PC-3 (cell line): ENCODE measurements around the gene GNAT3. TPM values are rescaled to one million over a fixed set of nuclear protein-coding genes. Genes with fewer than 3 reads are reported as not detected.
A peak's percentile ranks its signal among the peaks of the same experiment; 100 is the strongest.

Experiments
- ATAC-seq: fragments of 200-7000 bp; cut with Tn5 transposase; 2 replicates; pipeline ENCODE4 v1.9.1; 2020; ENCODE audit warnings: mild to moderate bottlenecking, moderate library complexity
- BruUV-seq: library from RNA; stranded (reverse); fragments of 400-500 nt; replicated peaks from 2 replicates; lab custom pipeline; 2021; lab: Mats Ljungman, UMichigan
- CTCF ChIA-PET: fragments of 300-600 bp; sonication (Branson Sonifier 250); formaldehyde crosslinking; loops from one replicate; lab custom pipeline; 2022; ENCODE audit warnings: antibody characterized with exemption; lab: Charles Lee
- POLR2A ChIA-PET: fragments of 300-600 bp; sonication (Branson Sonifier 250); formaldehyde crosslinking; loops from one replicate; lab custom pipeline; 2022; ENCODE audit warnings: antibody characterized with exemption; ENCODE audit not compliant: unreplicated experiment; lab: Charles Lee
- DNase-seq: peaks from one replicate; pipeline ENCODE4 v3.0.0-alpha.2; 2015
- H2AFZ ChIP-seq: fragments of 300-600 bp; sonication (generic); 2 replicates; pipeline ENCODE4 v1.6.0; 2016; ENCODE audit warnings: antibody characterized with exemption, low read length
- H3F3A ChIP-seq: fragments of 300-600 bp; sonication (generic); one replicate; pipeline ENCODE4 v1.6.0; 2017; ENCODE audit warnings: antibody characterized with exemption, low read length, control low read depth, mild to moderate bottlenecking; ENCODE audit not compliant: unreplicated experiment
- H3K27ac ChIP-seq: fragments of 300-600 bp; sonication (generic); 2 replicates; pipeline ENCODE4 v1.5.1; 2016; ENCODE audit warnings: mild to moderate bottlenecking, low read length
- H3K27me3 ChIP-seq: fragments of 300-600 bp; sonication (generic); 2 replicates; pipeline ENCODE4 v1.6.1; 2016; ENCODE audit warnings: low read length, mixed read lengths
- H3K36me3 ChIP-seq: fragments of 300-600 bp; sonication (generic); 2 replicates; pipeline ENCODE4 v1.6.1; 2016; ENCODE audit warnings: low read depth, mixed run types, low read length, mixed read lengths
- H3K4me1 ChIP-seq: fragments of 300-600 bp; sonication (generic); 2 replicates; pipeline ENCODE4 v1.5.1; 2016; ENCODE audit warnings: low read length; ENCODE audit not compliant: insufficient read depth
- H3K4me2 ChIP-seq: fragments of 300-600 bp; sonication (generic); 2 replicates; pipeline ENCODE4 v1.6.0; 2016; ENCODE audit warnings: low read length
- H3K4me3 ChIP-seq: fragments of 300-600 bp; sonication (generic); 2 replicates; pipeline ENCODE4 v1.5.1; 2016; ENCODE audit warnings: mild to moderate bottlenecking, low read length, mixed read lengths
- H3K79me2 ChIP-seq: fragments of 300-600 bp; sonication (generic); 2 replicates; pipeline ENCODE4 v1.6.1; 2017; ENCODE audit warnings: low read length, mixed read lengths
- H3K9ac ChIP-seq: fragments of 300-600 bp; sonication (generic); 2 replicates; pipeline ENCODE4 v1.6.0; 2016; ENCODE audit warnings: mild to moderate bottlenecking, low read length
- H3K9me2 ChIP-seq: fragments of 300-600 bp; sonication (generic); replicated peaks from 2 replicates; pipeline ENCODE4 v1.6.1; 2016; ENCODE audit warnings: mixed run types, low read length, mixed read lengths
- H3K9me3 ChIP-seq: fragments of 300-600 bp; sonication (generic); 2 replicates; pipeline ENCODE4 v1.6.1; 2016; ENCODE audit warnings: low read length, mixed read lengths
- H4K20me1 ChIP-seq: fragments of 300-600 bp; sonication (generic); 2 replicates; pipeline ENCODE4 v1.6.1; 2016; ENCODE audit warnings: low read length, mixed read lengths
- CTCF ChIP-seq: fragments of 300-600 bp; sonication (generic); conservative IDR thresholded peaks from 2 replicates; pipeline ENCODE4 v1.5.1; 2017; ENCODE audit warnings: antibody characterized with exemption, low read depth, mild to moderate bottlenecking, low read length
- EZH2 ChIP-seq: fragments of 300-600 bp; sonication (generic); IDR thresholded peaks from one replicate; pipeline ENCODE4 v1.6.1; 2017; ENCODE audit warnings: antibody characterized with exemption, mild to moderate bottlenecking, low read length; ENCODE audit not compliant: unreplicated experiment
- EZH2phosphoT487 ChIP-seq: fragments of 300-600 bp; sonication (generic); IDR thresholded peaks from 2 replicates; pipeline ENCODE4 v1.6.1; 2018; ENCODE audit warnings: mild to moderate bottlenecking, antibody characterized with exemption, low read length, borderline replicate concordance
- intact Hi-C: fragments of 100-400 bp; cut with micrococcal nuclease; formaldehyde crosslinking; loops from 2 replicates; pipeline ENCODE4 v1.9.0; 2023
- total RNA-seq: library from RNA; depleted of rRNA; stranded (reverse); fragments of >200 nt; gene quantifications from 2 replicates; pipeline ENCODE4 v1.2.3, GENCODE V29; 2014

Gene GNAT3
- total RNA-seq, 1 experiment from 2014 or later, result not detected

GRCh38 chr7:80467069-80467468 lies 44.8 kb downstream of the GNAT3 start:
- no peaks in the 10 kb centered on the region for H3K79me2 ChIP-seq
- no peaks in the 10 kb centered on the region for H3K27me3 ChIP-seq
- H3K27ac ChIP-seq, result peak overlapping the region; percentile 75
- BruUV-seq, result no TSS peak
- CTCF ChIA-PET, result no interaction called here
- POLR2A ChIA-PET, result no interaction called here
- no peaks in the 10 kb centered on the region for H3K9me2 ChIP-seq
- no peaks in the 10 kb centered on the region for H3K36me3 ChIP-seq
- peaks cover 36% of the 10 kb centered on the region for H3K4me1 ChIP-seq
- no peak overlapping the region for H2AFZ ChIP-seq
- peak; percentile 94 for ATAC-seq
- H3F3A ChIP-seq, result no peaks in the 10 kb centered on the region
- DNase-seq, result peak; percentile 88
- no peaks in the 10 kb centered on the region for H3K9me3 ChIP-seq
- H4K20me1 ChIP-seq, result no peaks in the 10 kb centered on the region
- 0 out of 2 replicates have a peak overlapping the region, but pooled peaks have one; percentile 6 for H3K4me3 ChIP-seq
- peak overlapping the region; percentile 42 for H3K9ac ChIP-seq
- intact Hi-C loops, result loop anchor here (5.0 kb wide), 1 partner anchor 40 kb away; no protein-coding TSS in a partner anchor
- H3K4me2 ChIP-seq, result peak overlapping the region; percentile 73
- TF ChIP-seq EZH2, result no peak
- TF ChIP-seq EZH2phosphoT487, result no peak
- TF ChIP-seq CTCF, result no peak

- ChIA-PET POLR2A (no interaction called here), CTCF (no interaction called here)
- Histone ChIP-seq H3K27ac (peak overlapping the region; percentile 75), H3K9me3 (no peaks in the 10 kb centered on the region), H3K4me1 (peaks cover 36% of the 10 kb centered on the region), H2AFZ (no peak overlapping the region), H3K4me2 (peak overlapping the region; percentile 73), H3K9me2 (no peaks in the 10 kb centered on the region), H3K4me3 (no peak overlapping the region), H3K27me3 (no peaks in the 10 kb centered on the region), H3K9ac (0 out of 2 replicates have a peak overlapping the region, but pooled peaks have one; percentile 12), H3F3A (no peaks in the 10 kb centered on the region), H4K20me1 (no peaks in the 10 kb centered on the region), H3K36me3 (no peaks in the 10 kb centered on the region), H3K79me2 (no peaks in the 10 kb centered on the region)
- intact Hi-C loops, result loop anchor here (5.0 kb wide), 1 partner anchor 41 kb away; no protein-coding TSS in a partner anchor
- DNase-seq, result no peak
- peak; percentile 21 for ATAC-seq
- no TSS peak for BruUV-seq
- TF ChIP-seq EZH2, result no peak
- TF ChIP-seq EZH2phosphoT487, result no peak
- no peak for TF ChIP-seq CTCF
These were observed 45.2 kb downstream of the GNAT3 start for GRCh38 chr7:80466636-80467035.

- peaks cover 31% of the 10 kb centered on the region for H3K4me1 ChIP-seq
- BruUV-seq, result no TSS peak
- CTCF ChIA-PET, result no interaction called here
- no peak for ATAC-seq
- POLR2A ChIA-PET, result no interaction called here
- no peak overlapping the region for H2AFZ ChIP-seq
- no peaks in the 10 kb centered on the region for H3K36me3 ChIP-seq
- H3K4me3 ChIP-seq, result no peak overlapping the region
- no peaks in the 10 kb centered on the region for H3F3A ChIP-seq
- no peak overlapping the region for H3K9ac ChIP-seq
- no peaks in the 10 kb centered on the region for H3K9me2 ChIP-seq
- no peak for DNase-seq
- H3K4me2 ChIP-seq, result no peak overlapping the region
- no peaks in the 10 kb centered on the region for H3K79me2 ChIP-seq
- H4K20me1 ChIP-seq, result no peaks in the 10 kb centered on the region
- TF ChIP-seq EZH2 (no peak), EZH2phosphoT487 (no peak), CTCF (no peak)
- intact Hi-C loops, result no loop called here
- H3K27me3 ChIP-seq, result no peaks in the 10 kb centered on the region
- no peak overlapping the region for H3K27ac ChIP-seq
- no peaks in the 10 kb centered on the region for H3K9me3 ChIP-seq
These were observed 47.7 kb downstream of the GNAT3 start for GRCh38 chr7:80464211-80464610.
